Measurements from ENCODE around the gene FAM3C. TPM values are rescaled to one million over a fixed set of nuclear protein-coding genes. Genes with fewer than 3 reads are reported as not detected.

FAM3C gene
- total RNA-seq, 1 donor from 2014 or later = 42.0 TPM

GRCh38 chr7:121372376-121373010, 23.6 kb downstream of the FAM3C start:
- no peak overlapping the region for H3K4me3 Mint-ChIP-seq (ENCODE audit: unreplicated experiment)

GRCh38 chr7:121371883-121372282, 24.2 kb downstream of the FAM3C start:
- Mint-ChIP-seq H3K27me3 (ENCODE audit: unreplicated experiment) (no peaks in the 10 kb centered on the region), H3K4me3 (ENCODE audit: unreplicated experiment) (no peak overlapping the region), H3K9me3 (ENCODE audit: unreplicated experiment) (no peaks in the 10 kb centered on the region), H3K27ac (ENCODE audit: unreplicated experiment) (no peak overlapping the region), H3K36me3 (ENCODE audit: unreplicated experiment) (peaks cover 29% of the 10 kb centered on the region), H3K4me1 (ENCODE audit: unreplicated experiment) (peaks cover 31% of the 10 kb centered on the region)
- TF ChIP-seq CTCF (IDR thresholded peaks at IDR 0.05) = no peak
- DNase-seq (ENCODE audit: extremely low spot score, unreplicated experiment) = no peak

More at GRCh38 chr7:121372376-121373010, 23.6 kb downstream of the FAM3C start:
- Mint-ChIP-seq H3K4me1 (ENCODE audit: unreplicated experiment) (peaks cover 31% of the 10 kb centered on the region), H3K36me3 (ENCODE audit: unreplicated experiment) (peaks cover 29% of the 10 kb centered on the region), H3K27ac (ENCODE audit: unreplicated experiment) (peak overlapping the region; percentile 32), H3K9me3 (ENCODE audit: unreplicated experiment) (no peaks in the 10 kb centered on the region), H3K27me3 (ENCODE audit: unreplicated experiment) (no peaks in the 10 kb centered on the region)
- TF ChIP-seq CTCF (IDR thresholded peaks at IDR 0.05) = no peak
- DNase-seq (ENCODE audit: extremely low spot score, unreplicated experiment) = no peak

- Mint-ChIP-seq H3K4me3 (ENCODE audit: unreplicated experiment) (no peak overlapping the region), H3K4me1 (ENCODE audit: unreplicated experiment) (peaks cover 31% of the 10 kb centered on the region), H3K36me3 (ENCODE audit: unreplicated experiment) (peaks cover 29% of the 10 kb centered on the region), H3K27ac (ENCODE audit: unreplicated experiment) (no peak overlapping the region), H3K27me3 (ENCODE audit: unreplicated experiment) (no peaks in the 10 kb centered on the region), H3K9me3 (ENCODE audit: unreplicated experiment) (no peaks in the 10 kb centered on the region)
- TF ChIP-seq CTCF (IDR thresholded peaks at IDR 0.05) = no peak
- no peak for DNase-seq (ENCODE audit: extremely low spot score, unreplicated experiment)
Measured at GRCh38 chr7:121371367-121371766, 24.7 kb downstream of the FAM3C start.

GRCh38 chr7:121369462-121369861, 26.6 kb downstream of the FAM3C start:
- no peak overlapping the region for H3K4me3 Mint-ChIP-seq (ENCODE audit: unreplicated experiment)
- no peak for TF ChIP-seq CTCF (IDR thresholded peaks at IDR 0.05)
- no peak for DNase-seq (ENCODE audit: extremely low spot score, unreplicated experiment)
- peaks cover 31% of the 10 kb centered on the region for H3K4me1 Mint-ChIP-seq (ENCODE audit: unreplicated experiment)
- H3K9me3 Mint-ChIP-seq (ENCODE audit: unreplicated experiment) = no peaks in the 10 kb centered on the region
- peaks cover 17% of the 10 kb centered on the region for H3K36me3 Mint-ChIP-seq (ENCODE audit: unreplicated experiment)
- H3K27ac Mint-ChIP-seq (ENCODE audit: unreplicated experiment) = peak overlapping the region; percentile 18
- no peaks in the 10 kb centered on the region for H3K27me3 Mint-ChIP-seq (ENCODE audit: unreplicated experiment)

- no peaks in the 10 kb centered on the region for H3K27me3 Mint-ChIP-seq (ENCODE audit: unreplicated experiment)
- H3K27ac Mint-ChIP-seq (ENCODE audit: unreplicated experiment) = no peak overlapping the region
- no peak for DNase-seq (ENCODE audit: extremely low spot score, unreplicated experiment)
- peaks cover 18% of the 10 kb centered on the region for H3K36me3 Mint-ChIP-seq (ENCODE audit: unreplicated experiment)
- peak; percentile 79 for TF ChIP-seq CTCF (IDR thresholded peaks at IDR 0.05)
- H3K4me3 Mint-ChIP-seq (ENCODE audit: unreplicated experiment) = no peak overlapping the region
- H3K4me1 Mint-ChIP-seq (ENCODE audit: unreplicated experiment) = peaks cover 20% of the 10 kb centered on the region
- H3K9me3 Mint-ChIP-seq (ENCODE audit: unreplicated experiment) = no peaks in the 10 kb centered on the region
Measured at GRCh38 chr7:121366852-121367431, 29.2 kb downstream of the FAM3C start.
